RPMI8226 (cell line): ENCODE results near the gene LDB2.

Source experiments
- DNase-seq: peaks from one replicate; pipeline ENCODE4 v3.0.0-alpha.2; 2015

The LDB2 gene

GRCh38 chr4:16791460-16791859 lies 107.0 kb downstream of the LDB2 start:
- DNase-seq, result no peak

GRCh38 chr4:16790508-16790907 lies 107.9 kb downstream of the LDB2 start:
- no peak for DNase-seq

- no peak for DNase-seq
Measured at GRCh38 chr4:16788868-16789267, 109.6 kb downstream of the LDB2 start.

- no peak for DNase-seq
Measured at GRCh38 chr4:16785793-16786527, 112.5 kb downstream of the LDB2 start.

- DNase-seq, result no peak
Measured at GRCh38 chr4:16783119-16783518, 115.3 kb downstream of the LDB2 start.

- no peak for DNase-seq
Measured at GRCh38 chr4:16779028-16779675, 119.3 kb downstream of the LDB2 start.

- DNase-seq, result no peak
Measured at GRCh38 chr4:16777726-16778125, 120.7 kb downstream of the LDB2 start.

GRCh38 chr4:16775411-16776154 lies 122.9 kb downstream of the LDB2 start:
- no peak for DNase-seq

- no peak for DNase-seq
Measured at GRCh38 chr4:16772366-16772850, 126.0 kb downstream of the LDB2 start.

GRCh38 chr4:16770710-16771285 lies 127.6 kb downstream of the LDB2 start:
- DNase-seq, result no peak

- no peak for DNase-seq
Measured at GRCh38 chr4:16767861-16768260, 130.6 kb downstream of the LDB2 start.

GRCh38 chr4:16767251-16767650 lies 131.2 kb downstream of the LDB2 start:
- DNase-seq, result no peak

- no peak for DNase-seq
Measured at GRCh38 chr4:16765546-16765945, 132.9 kb downstream of the LDB2 start.

- no peak for DNase-seq
Measured at GRCh38 chr4:16764622-16765021, 133.8 kb downstream of the LDB2 start.

GRCh38 chr4:16760617-16761363 lies 137.7 kb downstream of the LDB2 start:
- DNase-seq, result no peak

- DNase-seq, result no peak
Measured at GRCh38 chr4:16759931-16760582, 138.4 kb downstream of the LDB2 start.

- DNase-seq, result no peak
Measured at GRCh38 chr4:16758816-16759215, 139.6 kb downstream of the LDB2 start.

GRCh38 chr4:16758255-16758654 lies 140.2 kb downstream of the LDB2 start:
- DNase-seq, result no peak

GRCh38 chr4:16757080-16757521 lies 141.3 kb downstream of the LDB2 start:
- no peak for DNase-seq

GRCh38 chr4:16754104-16754503 lies 144.3 kb downstream of the LDB2 start:
- DNase-seq, result no peak

GRCh38 chr4:16752150-16752549 lies 146.3 kb downstream of the LDB2 start:
- no peak for DNase-seq
